ENCODE results near the gene BCDIN3D. TPM values are rescaled to one million over a fixed set of nuclear protein-coding genes. Genes with fewer than 3 reads are reported as not detected.

The BCDIN3D gene
- total and polyA plus RNA-seq, 10 of the 15 experiments (the other 5 are each of a cell fraction or from before 2014, with no cell fraction given): 3.7 to 7.2 (median 6.4) TPM

DNA sequence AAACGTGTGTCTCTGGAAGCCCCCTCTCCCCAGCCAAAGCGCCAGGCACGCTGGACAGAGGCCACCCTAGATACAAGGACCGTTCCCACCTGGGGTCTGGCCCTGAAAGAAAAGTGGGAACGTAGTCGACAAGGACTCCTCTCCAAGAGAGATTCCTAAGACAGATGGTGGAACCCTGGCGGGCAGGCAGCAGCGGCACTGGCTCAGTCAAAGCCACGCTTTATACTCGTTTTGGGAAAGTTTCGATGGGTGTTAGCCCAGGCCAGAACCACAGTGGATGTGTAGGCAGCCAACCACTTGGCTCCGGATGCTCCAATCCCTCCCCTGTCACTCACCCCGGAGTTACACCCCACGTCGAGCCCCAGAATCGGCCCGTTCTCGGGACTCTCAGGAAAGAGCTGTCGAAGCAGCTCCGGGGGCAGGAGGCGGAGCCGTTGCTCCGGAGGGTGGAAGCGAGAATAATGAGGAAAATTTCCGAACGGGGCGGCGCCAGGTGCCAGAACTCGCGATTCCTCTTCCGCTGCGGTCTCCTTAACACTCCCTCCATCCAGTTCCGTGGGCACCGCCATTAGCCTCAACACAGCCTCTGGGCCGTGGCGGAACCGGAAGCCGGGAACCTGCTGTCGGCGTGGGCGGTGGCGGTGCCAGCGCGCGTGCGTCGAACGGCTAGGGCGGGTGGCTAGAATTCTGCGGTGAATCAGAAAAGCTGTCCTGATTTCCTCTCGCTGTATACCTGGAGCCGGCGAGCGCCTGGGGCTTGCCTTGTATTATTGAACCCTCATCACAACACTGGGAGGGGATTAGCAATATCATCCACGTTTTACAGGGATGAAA is at the start of gene BCDIN3D (continued):
- TF ChIP-seq, protein P1, sequence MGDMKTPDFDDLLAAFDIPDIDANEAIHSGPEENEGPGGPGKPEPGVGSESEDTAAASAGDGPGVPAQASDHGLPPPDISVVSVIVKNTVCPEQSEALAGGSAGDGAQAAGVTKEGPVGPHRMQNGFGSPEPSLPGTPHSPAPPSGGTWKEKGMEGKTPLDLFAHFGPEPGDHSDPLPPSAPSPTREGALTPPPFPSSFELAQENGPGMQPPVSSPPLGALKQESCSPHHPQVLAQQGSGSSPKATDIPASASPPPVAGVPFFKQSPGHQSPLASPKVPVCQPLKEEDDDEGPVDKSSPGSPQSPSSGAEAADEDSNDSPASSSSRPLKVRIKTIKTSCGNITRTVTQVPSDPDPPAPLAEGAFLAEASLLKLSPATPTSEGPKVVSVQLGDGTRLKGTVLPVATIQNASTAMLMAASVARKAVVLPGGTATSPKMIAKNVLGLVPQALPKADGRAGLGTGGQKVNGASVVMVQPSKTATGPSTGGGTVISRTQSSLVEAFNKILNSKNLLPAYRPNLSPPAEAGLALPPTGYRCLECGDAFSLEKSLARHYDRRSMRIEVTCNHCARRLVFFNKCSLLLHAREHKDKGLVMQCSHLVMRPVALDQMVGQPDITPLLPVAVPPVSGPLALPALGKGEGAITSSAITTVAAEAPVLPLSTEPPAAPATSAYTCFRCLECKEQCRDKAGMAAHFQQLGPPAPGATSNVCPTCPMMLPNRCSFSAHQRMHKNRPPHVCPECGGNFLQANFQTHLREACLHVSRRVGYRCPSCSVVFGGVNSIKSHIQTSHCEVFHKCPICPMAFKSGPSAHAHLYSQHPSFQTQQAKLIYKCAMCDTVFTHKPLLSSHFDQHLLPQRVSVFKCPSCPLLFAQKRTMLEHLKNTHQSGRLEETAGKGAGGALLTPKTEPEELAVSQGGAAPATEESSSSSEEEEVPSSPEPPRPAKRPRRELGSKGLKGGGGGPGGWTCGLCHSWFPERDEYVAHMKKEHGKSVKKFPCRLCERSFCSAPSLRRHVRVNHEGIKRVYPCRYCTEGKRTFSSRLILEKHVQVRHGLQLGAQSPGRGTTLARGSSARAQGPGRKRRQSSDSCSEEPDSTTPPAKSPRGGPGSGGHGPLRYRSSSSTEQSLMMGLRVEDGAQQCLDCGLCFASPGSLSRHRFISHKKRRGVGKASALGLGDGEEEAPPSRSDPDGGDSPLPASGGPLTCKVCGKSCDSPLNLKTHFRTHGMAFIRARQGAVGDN (IDR thresholded peaks at IDR 0.05): peak; percentile 68
- TF ChIP-seq MYB (IDR thresholded peaks at IDR 0.05; ENCODE audit: borderline replicate concordance, low read depth, low read length) (no peak), ATF7 (IDR thresholded peaks at IDR 0.05; ENCODE audit: low read depth) (no peak), SUPT20H (IDR thresholded peaks at IDR 0.05; ENCODE audit: borderline replicate concordance, control insufficient read depth, low read depth, low read length) (no peak), SIN3A (IDR thresholded peaks at IDR 0.05; ENCODE audit: low read depth, low read length) (peak; percentile 72; the same call in 1 of the 2 replicates), RFX5 (IDR thresholded peaks at IDR 0.05; ENCODE audit: low read depth, low read length) (no peak), RUNX3 (IDR thresholded peaks at IDR 0.05; ENCODE audit: low read length) (peak; percentile 78), CBFB (IDR thresholded peaks at IDR 0.05; ENCODE audit: low read depth) (peak; percentile 88), EZH2 (IDR thresholded peaks at IDR 0.05; ENCODE audit: borderline replicate concordance, control insufficient read depth, low read depth, low read length) (no peak), CEBPB (IDR thresholded peaks at IDR 0.05; ENCODE audit: borderline replicate concordance in 1 of 2, low read depth in 2 of 2, low read length in 2 of 2) (no peak)
- TF ChIP-seq, protein P2, sequence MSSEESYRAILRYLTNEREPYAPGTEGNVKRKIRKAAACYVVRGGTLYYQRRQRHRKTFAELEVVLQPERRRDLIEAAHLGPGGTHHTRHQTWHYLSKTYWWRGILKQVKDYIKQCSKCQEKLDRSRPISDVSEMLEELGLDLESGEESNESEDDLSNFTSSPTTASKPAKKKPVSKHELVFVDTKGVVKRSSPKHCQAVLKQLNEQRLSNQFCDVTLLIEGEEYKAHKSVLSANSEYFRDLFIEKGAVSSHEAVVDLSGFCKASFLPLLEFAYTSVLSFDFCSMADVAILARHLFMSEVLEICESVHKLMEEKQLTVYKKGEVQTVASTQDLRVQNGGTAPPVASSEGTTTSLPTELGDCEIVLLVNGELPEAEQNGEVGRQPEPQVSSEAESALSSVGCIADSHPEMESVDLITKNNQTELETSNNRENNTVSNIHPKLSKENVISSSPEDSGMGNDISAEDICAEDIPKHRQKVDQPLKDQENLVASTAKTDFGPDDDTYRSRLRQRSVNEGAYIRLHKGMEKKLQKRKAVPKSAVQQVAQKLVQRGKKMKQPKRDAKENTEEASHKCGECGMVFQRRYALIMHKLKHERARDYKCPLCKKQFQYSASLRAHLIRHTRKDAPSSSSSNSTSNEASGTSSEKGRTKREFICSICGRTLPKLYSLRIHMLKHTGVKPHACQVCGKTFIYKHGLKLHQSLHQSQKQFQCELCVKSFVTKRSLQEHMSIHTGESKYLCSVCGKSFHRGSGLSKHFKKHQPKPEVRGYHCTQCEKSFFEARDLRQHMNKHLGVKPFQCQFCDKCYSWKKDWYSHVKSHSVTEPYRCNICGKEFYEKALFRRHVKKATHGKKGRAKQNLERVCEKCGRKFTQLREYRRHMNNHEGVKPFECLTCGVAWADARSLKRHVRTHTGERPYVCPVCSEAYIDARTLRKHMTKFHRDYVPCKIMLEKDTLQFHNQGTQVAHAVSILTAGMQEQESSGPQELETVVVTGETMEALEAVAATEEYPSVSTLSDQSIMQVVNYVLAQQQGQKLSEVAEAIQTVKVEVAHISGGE (CRISPR knock-in tag; IDR thresholded peaks at IDR 0.05): 0 out of 2 replicates have a peak, but pooled peaks have one; percentile 23
- TF ChIP-seq, protein P3, sequence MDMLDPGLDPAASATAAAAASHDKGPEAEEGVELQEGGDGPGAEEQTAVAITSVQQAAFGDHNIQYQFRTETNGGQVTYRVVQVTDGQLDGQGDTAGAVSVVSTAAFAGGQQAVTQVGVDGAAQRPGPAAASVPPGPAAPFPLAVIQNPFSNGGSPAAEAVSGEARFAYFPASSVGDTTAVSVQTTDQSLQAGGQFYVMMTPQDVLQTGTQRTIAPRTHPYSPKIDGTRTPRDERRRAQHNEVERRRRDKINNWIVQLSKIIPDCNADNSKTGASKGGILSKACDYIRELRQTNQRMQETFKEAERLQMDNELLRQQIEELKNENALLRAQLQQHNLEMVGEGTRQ (IDR thresholded peaks at IDR 0.05; ENCODE audit: borderline replicate concordance, low read depth, low read length): no peak
- TF ChIP-seq, protein P4, sequence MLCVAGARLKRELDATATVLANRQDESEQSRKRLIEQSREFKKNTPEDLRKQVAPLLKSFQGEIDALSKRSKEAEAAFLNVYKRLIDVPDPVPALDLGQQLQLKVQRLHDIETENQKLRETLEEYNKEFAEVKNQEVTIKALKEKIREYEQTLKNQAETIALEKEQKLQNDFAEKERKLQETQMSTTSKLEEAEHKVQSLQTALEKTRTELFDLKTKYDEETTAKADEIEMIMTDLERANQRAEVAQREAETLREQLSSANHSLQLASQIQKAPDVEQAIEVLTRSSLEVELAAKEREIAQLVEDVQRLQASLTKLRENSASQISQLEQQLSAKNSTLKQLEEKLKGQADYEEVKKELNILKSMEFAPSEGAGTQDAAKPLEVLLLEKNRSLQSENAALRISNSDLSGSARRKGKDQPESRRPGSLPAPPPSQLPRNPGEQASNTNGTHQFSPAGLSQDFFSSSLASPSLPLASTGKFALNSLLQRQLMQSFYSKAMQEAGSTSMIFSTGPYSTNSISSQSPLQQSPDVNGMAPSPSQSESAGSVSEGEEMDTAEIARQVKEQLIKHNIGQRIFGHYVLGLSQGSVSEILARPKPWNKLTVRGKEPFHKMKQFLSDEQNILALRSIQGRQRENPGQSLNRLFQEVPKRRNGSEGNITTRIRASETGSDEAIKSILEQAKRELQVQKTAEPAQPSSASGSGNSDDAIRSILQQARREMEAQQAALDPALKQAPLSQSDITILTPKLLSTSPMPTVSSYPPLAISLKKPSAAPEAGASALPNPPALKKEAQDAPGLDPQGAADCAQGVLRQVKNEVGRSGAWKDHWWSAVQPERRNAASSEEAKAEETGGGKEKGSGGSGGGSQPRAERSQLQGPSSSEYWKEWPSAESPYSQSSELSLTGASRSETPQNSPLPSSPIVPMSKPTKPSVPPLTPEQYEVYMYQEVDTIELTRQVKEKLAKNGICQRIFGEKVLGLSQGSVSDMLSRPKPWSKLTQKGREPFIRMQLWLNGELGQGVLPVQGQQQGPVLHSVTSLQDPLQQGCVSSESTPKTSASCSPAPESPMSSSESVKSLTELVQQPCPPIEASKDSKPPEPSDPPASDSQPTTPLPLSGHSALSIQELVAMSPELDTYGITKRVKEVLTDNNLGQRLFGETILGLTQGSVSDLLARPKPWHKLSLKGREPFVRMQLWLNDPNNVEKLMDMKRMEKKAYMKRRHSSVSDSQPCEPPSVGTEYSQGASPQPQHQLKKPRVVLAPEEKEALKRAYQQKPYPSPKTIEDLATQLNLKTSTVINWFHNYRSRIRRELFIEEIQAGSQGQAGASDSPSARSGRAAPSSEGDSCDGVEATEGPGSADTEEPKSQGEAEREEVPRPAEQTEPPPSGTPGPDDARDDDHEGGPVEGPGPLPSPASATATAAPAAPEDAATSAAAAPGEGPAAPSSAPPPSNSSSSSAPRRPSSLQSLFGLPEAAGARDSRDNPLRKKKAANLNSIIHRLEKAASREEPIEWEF (IDR thresholded peaks at IDR 0.05; ENCODE audit: insufficient replicate concordance, low read depth, low read length): no peak
